ENCODE results near the gene NMT1.
A peak's percentile ranks its signal among the peaks of the same experiment; 100 is the strongest.
"Not testable (repeated sequence)": the region's sequence is repeated elsewhere in the genome, so short reads cannot be mapped to it uniquely, and the experiment has no call there.

The NMT1 gene

DNA sequence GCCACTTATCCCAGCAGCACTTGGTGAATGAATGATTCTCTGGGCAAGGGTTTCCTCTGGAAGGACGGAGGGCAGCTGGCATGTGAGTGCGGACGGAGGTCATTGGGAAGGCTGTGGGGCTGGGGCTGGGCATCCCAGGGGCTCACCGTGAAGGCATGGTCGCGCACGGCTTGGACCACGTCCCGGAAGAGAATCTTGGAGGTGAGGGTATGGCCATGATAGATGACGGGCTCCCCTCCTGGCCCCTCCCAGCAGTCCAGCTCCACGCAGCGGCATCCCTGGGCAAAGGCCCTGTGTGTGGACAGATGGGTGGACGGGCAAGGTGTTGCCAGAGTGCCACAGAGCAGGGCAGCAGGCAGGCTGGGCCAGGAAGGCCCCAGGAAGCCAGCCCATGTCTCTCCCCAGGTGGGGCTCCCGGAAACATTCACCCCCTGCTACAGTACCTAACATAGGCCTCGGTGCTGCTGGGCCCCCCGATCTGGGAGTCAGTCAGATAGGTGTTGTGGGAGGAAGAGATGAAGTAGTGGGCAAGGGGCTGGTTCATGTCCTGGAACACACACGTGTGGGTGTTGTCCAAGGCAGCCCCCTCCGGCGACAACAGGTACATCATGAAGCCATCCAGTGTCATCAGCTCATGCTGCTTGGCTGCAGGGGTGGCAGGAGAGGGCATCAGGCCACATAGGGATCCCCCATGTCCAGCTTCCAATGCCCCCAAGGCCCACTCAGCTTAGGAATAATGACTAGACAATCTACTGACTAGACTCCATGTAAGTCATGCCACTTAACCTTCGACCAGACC is 56.9 kb downstream of the NMT1 start:
- Histone ChIP-seq H3K27me3 (replicated peaks; ENCODE audit: control insufficient read depth, insufficient read depth, low read length) (no peaks in the 10 kb centered on the region), H3K36me3 (ENCODE audit: control insufficient read depth, insufficient read depth, low read length, severe bottlenecking) (peaks cover 45% of the 10 kb centered on the region), H3K9me3 (ENCODE audit: control insufficient read depth, low read length) (no peaks in the 10 kb centered on the region), H3K4me3 (ENCODE audit: low read length) (no peak overlapping the region), H3K9ac (ENCODE audit: low read length) (no peak overlapping the region), H3K4me1 (ENCODE audit: control insufficient read depth, insufficient read depth, low read length) (peaks cover 13% of the 10 kb centered on the region)
- no peak for DNase-seq (ENCODE audit: low read depth)

DNA sequence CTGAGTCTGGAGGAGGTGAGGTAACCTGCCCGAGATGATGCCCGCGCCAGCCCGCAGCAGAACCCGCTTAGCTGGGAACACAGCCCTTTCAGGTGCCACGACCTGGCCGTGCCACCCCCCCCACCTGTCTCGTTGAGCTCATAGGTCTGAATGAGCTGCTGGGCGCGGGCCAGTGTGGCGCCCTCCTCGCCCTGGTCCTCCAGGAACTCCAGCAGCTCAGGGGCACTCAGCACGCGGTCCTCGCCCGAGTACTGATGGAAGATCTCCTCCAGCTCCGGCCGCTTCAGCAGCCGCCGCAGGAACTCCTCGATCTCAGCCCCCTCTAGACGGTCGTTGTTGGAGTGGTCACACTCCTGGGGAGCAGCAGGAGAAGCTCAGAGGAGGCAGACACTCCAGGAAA is 57.6 kb downstream of the NMT1 start:
- no peak for DNase-seq (ENCODE audit: low read depth)
- H3K36me3 ChIP-seq (ENCODE audit: control insufficient read depth, insufficient read depth, low read length, severe bottlenecking): peaks cover 39% of the 10 kb centered on the region
- H3K4me3 ChIP-seq (ENCODE audit: low read length): no peak overlapping the region
- H3K27me3 ChIP-seq (replicated peaks; ENCODE audit: control insufficient read depth, insufficient read depth, low read length): no peaks in the 10 kb centered on the region
- H3K9ac ChIP-seq (ENCODE audit: low read length): no peak overlapping the region
- H3K9me3 ChIP-seq (ENCODE audit: control insufficient read depth, low read length): no peaks in the 10 kb centered on the region
- H3K4me1 ChIP-seq (ENCODE audit: control insufficient read depth, insufficient read depth, low read length): peaks cover 19% of the 10 kb centered on the region

DNA sequence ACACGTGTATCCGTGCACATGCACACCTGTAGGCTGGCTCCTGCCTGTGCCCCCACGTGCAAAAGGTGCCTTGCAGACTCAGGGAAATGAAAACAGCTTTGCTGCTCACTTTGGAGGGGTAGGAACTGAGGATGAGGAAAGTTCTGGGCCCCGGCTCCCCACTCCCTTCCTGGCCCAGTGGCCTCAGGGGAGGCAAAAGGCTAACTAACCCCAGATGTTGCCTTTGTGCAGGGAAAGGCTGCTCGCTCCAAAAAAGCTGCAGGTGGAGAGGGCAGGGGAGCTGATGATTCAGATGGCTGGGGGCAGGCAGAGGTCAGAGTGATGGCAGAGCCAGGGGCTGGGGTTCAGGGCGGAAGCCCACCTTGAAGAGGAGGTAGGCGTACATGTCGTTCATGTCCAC is 58.8 kb downstream of the NMT1 start:
- peaks cover 29% of the 10 kb centered on the region for H3K4me1 ChIP-seq (ENCODE audit: control insufficient read depth, insufficient read depth, low read length)

DNA sequence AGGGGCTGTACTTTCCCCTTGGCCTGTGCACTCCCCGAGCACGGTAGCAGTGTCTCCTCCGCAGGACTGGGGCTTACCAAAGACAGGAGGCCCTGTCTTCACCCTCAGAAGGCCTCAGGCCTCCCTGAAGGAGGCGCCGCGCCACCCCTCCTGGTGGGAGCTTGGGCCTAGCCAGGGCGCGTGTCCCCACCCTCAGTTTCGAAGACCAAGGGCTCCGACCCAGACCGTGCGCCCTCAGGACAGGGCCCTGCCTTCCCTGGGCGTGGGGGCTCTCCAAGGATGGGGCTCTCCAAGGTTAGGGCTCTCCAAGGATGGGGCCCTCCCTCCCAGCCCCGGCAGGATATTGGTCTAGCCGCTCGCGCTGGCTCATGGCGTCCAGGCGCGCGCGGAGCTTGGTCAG is 59.4 kb downstream of the NMT1 start:
- Histone ChIP-seq H3K36me3 (ENCODE audit: control insufficient read depth, insufficient read depth, low read length, severe bottlenecking) (peaks cover 35% of the 10 kb centered on the region), H3K4me1 (ENCODE audit: control insufficient read depth, insufficient read depth, low read length) (peaks cover 29% of the 10 kb centered on the region), H3K4me3 (ENCODE audit: low read length) (no peak overlapping the region), H3K27me3 (replicated peaks; ENCODE audit: control insufficient read depth, insufficient read depth, low read length) (no peaks in the 10 kb centered on the region), H3K9ac (ENCODE audit: low read length) (no peak overlapping the region), H3K9me3 (ENCODE audit: control insufficient read depth, low read length) (no peaks in the 10 kb centered on the region)
- DNase-seq (ENCODE audit: low read depth): no peak

More for the DNA sequence above, 58.8 kb downstream of the NMT1 start:
- Histone ChIP-seq H3K36me3 (ENCODE audit: control insufficient read depth, insufficient read depth, low read length, severe bottlenecking) (peaks cover 35% of the 10 kb centered on the region), H3K27me3 (replicated peaks; ENCODE audit: control insufficient read depth, insufficient read depth, low read length) (no peaks in the 10 kb centered on the region), H3K9me3 (ENCODE audit: control insufficient read depth, low read length) (no peaks in the 10 kb centered on the region), H3K4me3 (ENCODE audit: low read length) (no peak overlapping the region), H3K9ac (ENCODE audit: low read length) (no peak overlapping the region)
- DNase-seq (ENCODE audit: low read depth): no peak

DNA sequence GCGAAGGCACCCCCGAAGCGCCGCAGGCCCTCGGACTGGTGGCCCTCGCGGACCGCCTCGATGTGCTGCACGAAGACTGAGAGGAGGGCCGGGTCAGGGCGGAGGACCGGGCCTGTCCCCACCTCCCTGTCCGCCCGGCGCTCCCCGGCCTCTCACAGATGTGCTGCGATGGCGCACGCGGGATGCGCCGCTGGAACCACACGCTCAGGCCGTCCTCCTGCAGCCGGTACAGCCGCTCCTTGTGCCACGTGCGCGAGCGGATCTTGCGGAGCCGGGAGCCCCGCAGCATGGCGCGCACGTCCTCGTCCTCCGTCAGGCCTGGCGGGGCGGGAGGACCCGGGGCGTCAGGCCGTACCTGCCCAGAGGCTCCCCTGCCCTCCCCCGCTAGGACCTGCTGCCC is 59.9 kb downstream of the NMT1 start:
- Histone ChIP-seq H3K27me3 (replicated peaks; ENCODE audit: control insufficient read depth, insufficient read depth, low read length) (no peaks in the 10 kb centered on the region), H3K4me1 (ENCODE audit: control insufficient read depth, insufficient read depth, low read length) (peaks cover 29% of the 10 kb centered on the region), H3K36me3 (ENCODE audit: control insufficient read depth, insufficient read depth, low read length, severe bottlenecking) (peaks cover 32% of the 10 kb centered on the region), H3K9me3 (ENCODE audit: control insufficient read depth, low read length) (no peaks in the 10 kb centered on the region), H3K9ac (ENCODE audit: low read length) (no peak overlapping the region), H3K4me3 (ENCODE audit: low read length) (no peak overlapping the region)
- no peak for DNase-seq (ENCODE audit: low read depth)

DNA sequence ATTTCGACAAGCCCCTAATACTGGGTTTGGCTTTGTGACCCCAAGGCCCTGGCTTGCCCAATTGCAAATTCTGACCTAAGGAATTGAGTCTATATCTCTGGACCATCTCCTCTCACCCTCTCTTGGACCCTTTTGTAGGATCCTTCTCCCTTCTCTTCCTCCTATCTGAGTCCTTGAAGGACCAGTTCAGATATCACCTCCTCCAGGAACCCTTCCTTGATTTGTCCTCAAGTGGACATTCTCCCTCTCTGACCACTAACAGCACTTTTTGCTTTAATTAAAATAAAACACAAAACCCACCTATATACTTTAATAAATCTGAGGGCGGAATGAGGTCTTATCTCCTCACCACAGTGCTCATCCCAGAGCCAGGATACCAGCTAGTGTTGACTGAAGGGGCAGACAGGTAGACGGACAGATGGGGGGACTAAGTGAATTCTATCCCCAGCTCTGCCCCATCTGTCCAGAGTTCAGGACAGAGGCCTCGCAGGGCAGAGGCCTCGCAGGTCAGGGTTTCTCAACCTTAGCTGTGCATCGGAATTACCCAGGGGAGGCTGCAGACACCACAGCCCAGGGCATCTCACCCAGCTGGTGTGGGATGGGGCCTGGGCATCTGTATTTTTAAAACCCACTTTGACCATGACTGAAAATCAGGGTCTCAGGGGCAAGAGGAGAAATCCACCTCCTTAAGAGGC is 62.1 kb downstream of the NMT1 start:
- Histone ChIP-seq H3K4me3 (ENCODE audit: low read length) (no peak overlapping the region), H3K9me3 (ENCODE audit: control insufficient read depth, low read length) (no peaks in the 10 kb centered on the region)
- no peak for DNase-seq (ENCODE audit: low read depth)

DNA sequence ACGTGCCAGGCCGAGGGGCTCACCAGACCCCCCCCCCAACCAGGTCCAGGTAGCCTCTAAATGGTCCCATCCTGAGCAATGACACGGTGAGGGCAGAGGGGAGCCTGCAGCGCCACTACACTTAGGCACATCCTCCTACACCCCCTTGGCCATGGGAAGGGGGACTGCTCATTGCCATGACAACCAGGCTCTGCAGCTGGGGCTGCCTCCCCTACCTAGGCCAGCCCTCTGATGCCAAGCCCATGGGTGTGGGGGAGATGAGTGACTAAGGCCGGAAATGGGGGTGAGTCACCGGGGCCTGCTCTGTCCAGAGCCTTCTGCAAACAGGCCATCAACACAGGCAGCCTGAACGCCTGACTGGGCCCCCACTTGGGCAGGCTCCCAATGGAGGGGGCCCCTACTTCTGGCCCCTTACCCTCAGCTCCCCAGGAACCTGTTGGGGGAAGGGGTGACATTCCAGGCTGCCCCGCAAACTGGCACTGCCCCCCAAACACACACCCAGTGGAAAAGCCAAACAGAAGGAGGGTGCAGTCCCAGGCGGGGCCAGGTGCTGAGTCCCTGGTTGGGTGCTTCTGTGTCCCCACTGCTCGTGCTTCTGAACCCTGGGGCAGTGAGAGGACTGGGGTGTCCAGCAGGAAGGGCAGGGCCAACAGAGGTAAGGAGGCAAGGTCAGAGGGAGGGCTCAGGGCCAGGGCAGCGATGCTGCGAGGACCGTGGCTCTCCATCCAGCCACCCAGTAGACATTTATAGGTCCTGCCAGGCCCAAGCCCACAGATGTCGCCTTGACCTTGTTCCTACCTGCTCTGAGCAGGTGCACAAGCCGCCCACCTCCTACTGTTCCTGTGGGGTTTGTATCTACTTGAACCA is 63.0 kb downstream of the NMT1 start:
- no peaks in the 10 kb centered on the region for H3K27me3 ChIP-seq (replicated peaks; ENCODE audit: control insufficient read depth, insufficient read depth, low read length)
- peak; percentile 85 for DNase-seq (ENCODE audit: low read depth)
- H3K4me3 ChIP-seq (ENCODE audit: low read length): no peak overlapping the region
- peaks cover 13% of the 10 kb centered on the region for H3K36me3 ChIP-seq (ENCODE audit: control insufficient read depth, insufficient read depth, low read length, severe bottlenecking)
- H3K9me3 ChIP-seq (ENCODE audit: control insufficient read depth, low read length): no peaks in the 10 kb centered on the region
- H3K4me1 ChIP-seq (ENCODE audit: control insufficient read depth, insufficient read depth, low read length): peaks cover 49% of the 10 kb centered on the region
- peak overlapping the region; percentile 71 for H3K9ac ChIP-seq (ENCODE audit: low read length)

More for the DNA sequence above, 62.1 kb downstream of the NMT1 start:
- peak overlapping the region; percentile 71 for H3K9ac ChIP-seq (ENCODE audit: low read length)
- peaks cover 20% of the 10 kb centered on the region for H3K36me3 ChIP-seq (ENCODE audit: control insufficient read depth, insufficient read depth, low read length, severe bottlenecking)
- no peaks in the 10 kb centered on the region for H3K27me3 ChIP-seq (replicated peaks; ENCODE audit: control insufficient read depth, insufficient read depth, low read length)
- H3K4me1 ChIP-seq (ENCODE audit: control insufficient read depth, insufficient read depth, low read length): peaks cover 43% of the 10 kb centered on the region

DNA sequence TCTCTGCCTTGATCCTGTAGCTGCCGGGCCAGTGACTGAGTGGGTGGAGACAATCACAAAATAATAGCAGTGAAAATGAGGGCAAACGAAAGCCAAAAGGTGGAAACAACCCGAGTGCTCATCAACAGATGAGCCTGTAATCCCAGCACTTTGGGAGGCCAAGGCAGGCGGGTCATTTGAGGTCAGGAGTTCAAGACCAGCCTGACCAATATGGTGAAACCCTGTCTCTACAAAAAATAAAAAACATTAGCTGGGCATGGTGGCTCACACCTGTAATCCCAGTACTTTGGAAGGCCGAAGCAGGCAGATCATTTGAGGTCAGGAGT is 63.6 kb downstream of the NMT1 start:
- Histone ChIP-seq H3K4me1 (ENCODE audit: control insufficient read depth, insufficient read depth, low read length) (peaks cover 53% of the 10 kb centered on the region), H3K9ac (ENCODE audit: low read length) (peak overlapping the region; percentile 71)
- DNase-seq (ENCODE audit: low read depth); H3K36me3 ChIP-seq (ENCODE audit: control insufficient read depth, insufficient read depth, low read length, severe bottlenecking); H3K9me3 ChIP-seq (ENCODE audit: control insufficient read depth, low read length); H3K4me3 ChIP-seq (ENCODE audit: low read length); H3K27me3 ChIP-seq (replicated peaks; ENCODE audit: control insufficient read depth, insufficient read depth, low read length): not testable (repeated sequence)

DNA sequence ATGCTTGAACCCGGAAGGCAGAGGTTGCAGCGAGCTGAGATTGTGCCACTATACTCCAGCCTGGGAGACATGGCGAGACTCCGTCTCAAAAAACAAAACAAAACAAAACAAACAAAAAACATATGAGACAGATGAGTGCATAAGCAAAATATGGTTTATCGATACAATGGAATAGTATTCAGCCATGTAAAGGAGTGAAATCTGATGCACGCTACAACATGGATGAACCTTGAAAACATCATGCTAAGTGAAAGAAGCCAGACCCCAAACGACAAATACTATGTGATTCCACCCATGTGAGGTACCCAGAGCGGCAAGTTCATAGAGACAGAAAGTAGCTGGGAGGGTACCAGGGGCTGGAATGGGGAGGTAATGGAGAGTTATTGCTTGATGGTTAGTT is 64.4 kb downstream of the NMT1 start:
- Histone ChIP-seq H3K9ac (ENCODE audit: low read length) (no peak overlapping the region), H3K4me1 (ENCODE audit: control insufficient read depth, insufficient read depth, low read length) (peaks cover 53% of the 10 kb centered on the region), H3K27me3 (replicated peaks; ENCODE audit: control insufficient read depth, insufficient read depth, low read length) (no peaks in the 10 kb centered on the region), H3K9me3 (ENCODE audit: control insufficient read depth, low read length) (no peaks in the 10 kb centered on the region), H3K36me3 (ENCODE audit: control insufficient read depth, insufficient read depth, low read length, severe bottlenecking) (no peaks in the 10 kb centered on the region), H3K4me3 (ENCODE audit: low read length) (no peak overlapping the region)
- DNase-seq (ENCODE audit: low read depth): no peak

DNA sequence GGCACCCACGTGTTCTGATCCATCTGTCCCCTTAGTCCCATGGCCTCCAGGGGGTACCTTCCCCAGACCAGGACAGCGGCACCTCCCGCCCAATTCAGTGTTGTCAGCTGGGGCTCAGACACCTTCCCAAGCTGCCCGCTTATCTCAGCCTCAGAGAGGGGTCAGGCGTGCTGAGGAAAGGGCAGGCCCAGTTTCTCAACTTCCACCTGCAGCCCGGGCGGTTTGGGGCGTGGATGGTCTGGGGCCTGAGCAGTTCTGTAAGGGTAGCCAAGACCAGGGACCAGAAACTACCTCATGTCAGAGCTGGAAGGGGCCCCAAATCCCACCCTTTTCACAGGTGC is 66.1 kb downstream of the NMT1 start:
- Histone ChIP-seq H3K27me3 (replicated peaks; ENCODE audit: control insufficient read depth, insufficient read depth, low read length) (no peaks in the 10 kb centered on the region), H3K4me1 (ENCODE audit: control insufficient read depth, insufficient read depth, low read length) (peaks cover 59% of the 10 kb centered on the region), H3K9me3 (ENCODE audit: control insufficient read depth, low read length) (no peaks in the 10 kb centered on the region), H3K4me3 (ENCODE audit: low read length) (no peak overlapping the region), H3K9ac (ENCODE audit: low read length) (peak overlapping the region; percentile 35), H3K36me3 (ENCODE audit: control insufficient read depth, insufficient read depth, low read length, severe bottlenecking) (no peaks in the 10 kb centered on the region)
- no peak for DNase-seq (ENCODE audit: low read depth)

Measured in adipocyte (in vitro differentiated cells).